NCI-H526 treated with DMSO at 0.1 percent for 48 hours (cell line): ENCODE data around the gene MRPS11.
A peak's percentile ranks its signal among the peaks of the same experiment; 100 is the strongest.
"Not testable (repeated sequence)": the region's sequence is repeated elsewhere in the genome, so short reads cannot be mapped to it uniquely, and the experiment has no call there.

Experiments
- DNase-seq: peaks from one replicate; lab custom pipeline; 2025; lab: John Stamatoyannopoulos, UW

MRPS11 gene

DNA sequence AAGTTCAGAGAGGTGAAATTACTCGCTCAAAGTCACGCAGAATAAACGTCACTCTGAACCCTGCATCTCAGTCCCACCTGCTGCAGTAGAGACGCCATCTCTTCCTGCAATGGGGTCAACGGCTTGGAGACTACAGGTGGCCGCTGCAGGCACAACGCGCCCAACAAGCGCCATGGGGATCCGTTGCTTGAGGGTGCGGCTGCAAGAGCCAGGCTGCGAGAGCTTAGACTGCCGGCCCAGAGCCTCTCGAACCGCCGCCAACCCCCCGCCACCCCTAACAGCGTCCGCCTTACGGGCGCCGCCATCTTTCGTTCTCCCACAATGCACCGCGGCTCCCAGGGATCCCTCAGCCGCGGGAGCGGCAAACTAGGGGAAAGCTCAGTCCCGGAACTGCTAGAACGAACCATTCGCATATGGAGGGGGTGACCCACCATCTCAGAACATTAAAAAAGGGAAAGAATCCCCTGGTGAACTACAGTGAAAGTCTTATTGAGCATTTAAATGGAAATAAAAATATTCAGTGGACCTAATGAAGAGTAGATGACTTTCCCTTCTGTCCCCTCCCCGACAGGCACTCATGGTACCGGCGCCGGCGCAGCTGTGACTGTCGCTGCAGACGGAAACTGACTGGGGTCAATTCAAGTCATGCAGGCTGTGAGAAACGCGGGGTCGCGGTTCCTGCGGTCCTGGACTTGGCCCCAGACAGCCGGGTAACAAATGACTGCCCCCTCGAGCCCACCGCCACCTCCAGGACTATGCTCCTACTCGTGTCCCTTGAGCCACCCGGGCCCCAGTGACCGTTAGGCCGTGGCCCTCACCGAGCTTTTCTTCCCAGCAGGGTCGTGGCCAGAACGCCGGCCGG lies at the start of gene MRPS11, which contains the start of gene MRPL46:
MRPS11 (plus strand) TSS at position 636 of the 862 bp plus-strand sequence; CDS start at position 646, 10 bp downstream.
MRPL46 (minus strand) TSS at position 316 of the 862 bp plus-strand sequence; CDS start at position 305, 11 bp downstream.
- DNase-seq = peak; percentile 94

DNA sequence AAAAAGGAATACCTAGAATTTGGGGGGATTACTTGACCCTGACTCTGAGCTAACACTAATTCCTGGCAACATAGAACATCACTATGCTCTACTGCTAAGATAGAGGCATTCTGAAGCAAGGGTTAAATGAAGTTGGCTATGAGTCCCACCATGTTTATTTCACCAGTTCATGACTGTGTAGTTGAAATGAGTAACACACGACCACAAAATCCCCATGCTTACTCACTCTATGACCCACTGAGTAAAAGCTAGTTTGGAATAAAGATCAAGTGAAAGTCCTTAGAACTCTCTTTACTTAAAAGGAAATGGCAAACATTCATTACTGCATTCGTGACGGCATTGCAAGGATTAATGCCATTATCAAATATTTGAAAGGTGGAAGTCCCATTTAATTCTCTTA lies 47.7 kb upstream of the MRPS11 start:
- no peak for DNase-seq

DNA sequence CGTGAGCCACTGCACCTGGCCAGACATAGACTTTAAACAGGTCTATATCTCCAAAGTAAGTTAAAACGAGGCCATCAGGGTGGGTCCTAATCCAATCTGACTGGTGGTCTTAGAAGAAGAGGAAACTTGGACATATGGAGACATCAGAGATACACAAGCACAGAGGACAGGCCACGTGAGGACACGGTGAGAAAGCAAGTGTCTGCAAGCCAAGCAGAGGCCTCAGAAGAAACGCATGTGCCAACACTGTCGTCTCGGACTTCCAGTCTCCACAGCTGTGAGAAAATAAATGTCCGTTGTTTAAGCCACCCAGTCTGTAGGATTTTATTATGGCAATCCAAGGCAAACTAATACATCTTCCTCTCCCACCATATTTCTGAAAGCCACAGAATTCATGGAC lies 44.2 kb upstream of the MRPS11 start:
- DNase-seq = no peak

DNA sequence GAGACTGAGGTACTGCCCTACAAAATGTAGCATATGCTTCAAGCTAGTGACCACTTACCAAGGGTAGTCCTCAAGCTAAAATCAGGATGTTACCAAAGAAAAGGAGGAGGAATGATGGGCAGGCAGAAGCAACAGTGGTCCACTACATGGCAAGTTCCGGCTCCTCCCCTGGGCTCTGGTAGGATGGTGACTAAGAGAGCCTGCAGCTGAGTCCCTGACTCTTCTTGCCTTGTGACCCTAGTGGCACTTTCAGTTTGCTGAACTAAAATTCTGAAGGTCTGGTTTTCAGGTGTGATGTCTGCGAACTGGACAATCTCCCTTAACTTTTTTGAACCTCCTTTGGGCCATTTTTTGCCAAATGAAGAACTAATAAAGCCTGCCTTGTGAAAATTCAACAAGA lies 41.2 kb upstream of the MRPS11 start:
- no peak for DNase-seq

DNA sequence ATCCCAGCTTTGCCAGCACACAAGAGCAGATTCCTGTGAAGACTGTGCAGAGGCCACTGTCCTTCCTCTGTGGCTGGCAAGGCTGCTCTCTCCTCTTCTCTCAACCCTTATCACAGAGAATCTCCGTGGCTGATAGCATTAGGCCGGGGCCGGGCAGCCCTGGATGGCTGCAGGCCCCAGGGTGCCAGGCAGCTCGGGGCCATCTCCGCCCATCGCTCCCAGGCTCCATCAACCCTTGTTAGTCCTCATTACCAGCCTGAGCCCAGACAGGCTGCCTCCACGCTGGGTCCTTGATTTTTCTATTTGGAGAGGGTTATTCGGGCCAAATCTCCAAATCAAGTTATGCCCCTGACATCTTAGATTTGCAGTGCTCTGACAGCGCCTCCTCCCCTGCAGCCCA lies 39.5 kb upstream of the MRPS11 start:
- no peak for DNase-seq

DNA sequence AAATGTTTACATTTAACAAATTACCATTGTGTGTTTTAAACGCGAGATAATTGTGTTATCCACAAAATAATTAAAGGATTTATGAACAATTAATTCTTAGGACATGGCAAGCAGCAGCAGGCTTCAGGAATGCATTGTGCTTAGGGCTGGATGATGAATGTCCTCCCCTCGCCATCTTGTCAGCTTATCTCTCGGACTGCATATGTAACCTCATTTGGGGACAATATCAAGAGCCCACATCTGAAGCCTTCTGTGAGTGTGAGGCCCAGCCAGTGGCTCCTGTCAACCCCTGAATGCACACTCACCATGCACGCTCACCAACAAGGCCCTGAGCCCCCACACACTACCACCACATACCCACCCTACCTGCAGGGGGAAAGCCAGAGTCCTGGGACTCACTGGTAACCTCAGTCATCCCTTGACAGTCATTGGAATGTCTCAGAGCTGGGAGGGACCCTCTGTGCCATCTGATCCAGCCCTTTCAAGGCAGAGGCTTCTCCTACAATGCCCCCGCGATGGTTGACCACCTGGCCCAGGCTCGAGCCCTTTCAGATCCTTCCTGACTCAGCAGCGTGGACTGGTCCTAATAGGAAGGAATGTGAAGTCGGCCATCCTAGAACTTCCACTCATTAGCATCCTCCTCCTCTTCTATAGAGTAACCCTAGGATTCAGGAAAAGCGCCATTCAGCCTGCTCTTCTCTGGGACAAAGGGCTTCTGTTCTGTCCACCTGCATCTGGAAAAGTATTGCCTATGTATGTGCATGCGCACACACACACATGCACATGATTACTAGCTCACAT lies 38.5 kb upstream of the MRPS11 start:
- no peak for DNase-seq

DNA sequence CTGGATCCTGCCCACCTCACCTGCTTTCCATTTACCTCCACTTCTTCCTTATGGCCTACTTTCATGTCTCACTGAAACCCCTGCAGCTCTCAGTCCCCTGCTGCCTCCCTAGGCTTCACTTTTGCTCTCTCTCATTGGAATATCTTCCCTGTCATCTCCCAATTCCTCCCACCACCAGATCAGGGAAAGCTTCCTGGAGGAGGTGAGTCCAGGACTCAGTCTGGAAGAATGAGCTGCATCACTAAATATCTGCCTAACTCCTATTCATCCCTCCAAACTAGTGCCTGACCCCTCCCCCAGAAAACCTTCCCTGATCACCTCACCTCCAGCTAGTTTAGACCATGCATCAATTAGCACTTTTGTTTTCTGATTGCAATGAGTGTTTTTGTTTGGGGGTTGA lies 37.5 kb upstream of the MRPS11 start:
- DNase-seq = no peak

DNA sequence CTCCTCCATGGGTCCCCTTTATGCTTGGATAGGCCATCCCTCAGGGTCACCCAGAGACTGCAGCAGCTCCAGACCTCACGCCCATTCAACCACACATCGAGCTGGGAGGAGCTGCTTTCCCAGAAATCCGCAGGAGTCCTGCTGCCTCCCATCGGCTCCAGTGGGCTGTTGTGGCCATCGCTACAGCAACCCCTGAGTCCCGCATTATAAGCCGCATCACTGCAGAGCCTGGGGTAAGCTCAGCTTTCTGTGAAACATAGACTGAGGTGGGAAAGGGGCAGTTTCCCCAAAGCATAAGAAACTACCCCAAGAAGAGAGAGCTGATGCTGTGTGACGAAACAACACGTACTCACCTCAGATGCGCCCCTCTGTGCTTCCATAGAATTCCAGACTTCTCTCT lies 36.1 kb upstream of the MRPS11 start:
- DNase-seq = no peak

DNA sequence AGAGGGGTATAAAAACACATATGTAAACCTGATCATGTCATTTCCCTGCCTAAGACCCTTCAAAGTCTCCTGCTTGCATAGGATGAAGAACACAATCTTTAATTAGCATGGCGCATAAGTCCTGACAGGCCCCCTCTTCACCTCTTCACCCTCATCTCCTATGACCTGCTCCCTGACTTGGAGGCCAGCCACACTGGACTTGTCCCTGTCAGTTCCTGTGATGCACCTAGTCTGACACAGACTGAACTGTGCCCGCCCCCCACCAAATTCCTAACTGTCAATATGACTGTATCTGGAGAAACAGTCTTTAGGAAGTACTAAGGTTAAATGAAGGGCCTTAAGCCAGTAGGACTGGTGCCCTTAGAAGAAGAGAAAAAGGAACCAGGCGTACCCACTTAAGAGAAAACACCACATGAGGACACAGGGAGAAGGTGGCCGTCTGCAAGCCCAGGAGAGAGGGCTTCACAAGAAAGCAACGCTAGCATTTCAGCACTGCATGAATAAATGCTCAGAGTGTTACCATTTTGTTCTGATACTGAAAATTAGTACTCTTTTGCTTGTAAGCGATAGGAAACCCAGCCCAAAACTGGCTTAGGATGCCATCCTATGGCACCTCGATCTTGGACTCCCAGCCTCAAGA lies 34.3 kb upstream of the MRPS11 start:
- no peak for DNase-seq

DNA sequence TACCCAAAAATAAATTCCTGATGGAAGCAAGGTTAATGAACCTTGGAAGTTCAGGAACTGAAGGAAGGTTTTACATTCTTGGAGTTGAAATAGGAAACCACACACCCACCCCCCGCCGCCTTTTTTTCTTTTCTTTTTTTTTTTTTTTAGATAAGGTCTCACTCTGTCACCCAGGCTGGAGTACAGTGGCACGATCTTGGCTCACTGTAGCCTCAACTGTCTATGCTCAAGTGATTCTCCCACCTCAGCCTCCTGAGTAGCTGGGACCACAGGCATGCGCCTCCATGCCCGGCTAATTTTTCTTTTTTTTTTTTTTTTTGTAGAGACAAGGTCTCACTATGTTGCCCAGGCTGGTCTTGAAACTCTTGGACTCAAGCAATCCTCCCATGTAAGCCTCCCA lies 33.4 kb upstream of the MRPS11 start:
- not testable (repeated sequence) for DNase-seq

DNA sequence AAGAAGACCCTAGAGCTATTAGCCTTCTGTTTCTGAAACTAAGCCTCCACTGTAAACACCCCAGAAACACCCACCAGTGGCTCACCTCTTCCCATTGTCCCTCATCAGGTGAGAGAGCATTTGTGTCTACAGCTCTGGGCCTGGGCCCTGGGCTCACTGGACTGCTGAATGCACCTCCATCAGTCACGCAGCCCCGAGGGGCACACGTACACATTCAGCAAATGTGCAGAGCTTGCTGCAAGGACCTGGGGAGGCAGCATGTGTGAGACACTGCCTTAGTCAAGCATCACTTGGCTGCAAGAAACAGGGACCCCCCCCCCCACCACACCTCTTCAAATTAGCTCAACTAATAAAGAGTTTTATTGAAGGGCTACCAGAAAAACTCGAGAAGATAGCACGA lies 29.3 kb upstream of the MRPS11 start:
- DNase-seq = no peak

DNA sequence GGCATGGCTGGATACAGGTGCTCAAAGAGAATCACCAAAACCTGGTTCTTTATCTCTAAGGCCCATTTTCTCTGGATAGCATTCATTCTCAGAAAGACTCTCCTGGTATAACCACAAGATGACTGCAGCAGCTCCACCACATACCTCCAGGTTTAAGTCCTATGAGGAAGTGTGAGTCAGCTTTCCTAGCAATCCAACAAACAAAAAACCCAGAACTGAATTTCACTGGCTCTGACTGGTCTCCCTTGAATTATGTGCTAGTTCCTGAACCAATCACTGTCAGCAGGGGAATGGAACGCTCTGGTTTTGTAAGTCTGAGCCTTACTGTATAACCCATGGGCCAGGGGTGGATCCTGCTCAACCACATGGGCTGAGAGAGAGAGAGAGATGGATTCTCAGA lies 27.5 kb upstream of the MRPS11 start:
- DNase-seq = no peak

DNA sequence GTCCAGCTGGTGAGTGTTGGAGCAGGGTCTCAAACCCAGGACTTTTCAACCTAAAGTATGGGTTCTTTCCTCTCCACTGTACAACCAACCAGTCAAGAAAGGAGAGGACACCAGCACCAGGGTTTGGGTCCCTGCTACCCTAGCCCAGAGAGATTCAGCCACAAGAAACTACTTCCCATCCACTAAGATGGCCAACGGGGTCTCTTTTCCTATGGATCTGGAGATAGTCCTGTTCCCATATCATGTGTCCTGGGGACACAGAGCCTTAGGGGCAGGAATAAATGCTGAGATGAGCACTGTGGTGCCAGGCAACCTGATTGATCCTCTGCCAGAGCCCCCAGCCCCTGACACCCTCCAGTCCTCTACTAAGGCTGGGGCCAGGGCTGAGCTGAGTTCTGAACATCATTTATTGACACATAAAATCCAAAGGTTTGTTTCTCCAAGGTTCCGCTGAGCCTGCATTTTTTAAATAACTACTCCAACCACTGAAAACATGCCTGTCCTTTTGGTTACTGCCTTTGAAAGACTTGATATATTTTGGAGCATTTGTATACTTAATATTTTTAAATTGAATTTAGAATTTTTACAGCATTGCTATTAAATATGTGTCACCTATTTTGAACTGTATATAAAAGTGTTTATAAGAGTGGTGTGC lies 26.3 kb upstream of the MRPS11 start:
- DNase-seq = no peak

DNA sequence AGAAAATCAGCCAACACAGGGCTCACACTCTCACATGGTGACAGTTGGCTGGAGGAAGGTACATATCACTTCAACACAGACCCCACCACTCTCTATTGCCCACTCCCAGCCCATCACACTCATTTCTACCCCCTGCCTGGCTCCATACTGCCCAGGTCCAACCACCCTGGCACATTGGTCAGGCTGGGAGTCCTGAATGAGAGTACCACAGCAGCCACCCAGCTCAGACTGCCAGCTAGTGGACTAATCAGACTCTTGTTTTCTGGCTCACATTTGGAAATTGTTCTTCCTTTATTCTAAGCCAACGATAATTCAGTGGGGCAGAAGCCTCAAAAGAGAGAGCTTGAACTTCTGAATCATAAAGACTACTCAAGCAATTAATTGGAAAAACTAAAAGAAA lies 20.3 kb upstream of the MRPS11 start:
- no peak for DNase-seq

DNA sequence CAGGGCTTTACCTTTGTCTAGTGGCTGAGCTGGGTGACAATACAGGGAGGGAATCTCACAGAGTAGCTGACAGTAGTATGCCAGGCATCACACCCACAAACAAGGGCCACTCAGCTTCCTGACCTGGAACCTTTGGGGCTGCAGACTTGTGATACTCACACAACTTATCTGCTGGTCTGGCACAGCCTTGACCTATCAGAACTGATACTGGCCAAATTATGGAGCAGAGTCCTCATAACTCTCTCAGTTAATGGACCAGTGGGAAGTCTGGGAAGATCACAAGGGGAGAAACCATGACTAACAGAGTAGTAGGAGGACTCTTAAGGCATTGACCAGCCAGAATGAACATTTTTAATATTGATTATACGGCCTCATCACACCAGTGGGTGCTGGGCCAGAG lies 19.8 kb upstream of the MRPS11 start:
- no peak for DNase-seq

DNA sequence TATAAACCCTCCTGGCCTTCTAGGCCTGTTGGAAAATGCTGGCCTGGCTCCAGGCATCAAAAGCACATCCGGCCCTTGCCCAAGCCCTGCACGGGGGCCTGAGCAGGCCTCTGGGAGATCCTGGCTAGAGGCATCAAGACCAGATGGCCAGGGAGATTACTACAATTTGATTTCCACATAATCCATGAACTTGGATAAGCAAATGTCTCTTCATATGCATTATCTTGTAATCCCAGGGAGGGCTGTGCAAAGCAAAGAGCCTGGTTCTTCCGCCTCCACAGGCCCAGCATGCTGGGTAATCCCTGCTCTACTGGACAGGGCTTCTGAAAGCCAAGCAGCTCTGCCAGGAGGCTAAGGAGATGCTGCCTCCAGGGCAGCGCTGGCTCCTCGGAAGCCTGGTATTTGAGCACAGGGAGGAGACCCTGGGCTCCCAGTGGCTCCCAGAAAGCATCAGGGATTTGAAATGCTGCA lies 18.5 kb upstream of the MRPS11 start:
- no peak for DNase-seq

DNA sequence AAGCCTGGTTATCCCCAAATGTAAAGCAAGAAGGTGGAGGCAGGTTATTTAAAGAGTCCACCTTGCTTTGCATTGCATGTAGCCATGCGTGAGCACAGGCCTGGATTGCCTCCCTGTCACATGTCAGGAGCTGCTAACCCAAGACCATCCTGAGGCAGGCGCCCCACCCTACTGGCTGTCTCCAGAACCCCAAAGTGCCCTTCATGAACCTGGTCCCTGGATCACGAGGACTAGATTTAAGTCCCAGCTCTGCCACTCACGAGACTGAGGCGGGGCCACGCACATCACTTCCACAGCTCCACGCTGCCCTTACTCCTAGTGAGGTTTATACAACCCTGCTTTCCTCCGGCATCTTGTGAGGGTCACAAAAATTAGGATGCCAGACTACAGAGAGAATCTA lies 17.9 kb upstream of the MRPS11 start:
- no peak for DNase-seq

DNA sequence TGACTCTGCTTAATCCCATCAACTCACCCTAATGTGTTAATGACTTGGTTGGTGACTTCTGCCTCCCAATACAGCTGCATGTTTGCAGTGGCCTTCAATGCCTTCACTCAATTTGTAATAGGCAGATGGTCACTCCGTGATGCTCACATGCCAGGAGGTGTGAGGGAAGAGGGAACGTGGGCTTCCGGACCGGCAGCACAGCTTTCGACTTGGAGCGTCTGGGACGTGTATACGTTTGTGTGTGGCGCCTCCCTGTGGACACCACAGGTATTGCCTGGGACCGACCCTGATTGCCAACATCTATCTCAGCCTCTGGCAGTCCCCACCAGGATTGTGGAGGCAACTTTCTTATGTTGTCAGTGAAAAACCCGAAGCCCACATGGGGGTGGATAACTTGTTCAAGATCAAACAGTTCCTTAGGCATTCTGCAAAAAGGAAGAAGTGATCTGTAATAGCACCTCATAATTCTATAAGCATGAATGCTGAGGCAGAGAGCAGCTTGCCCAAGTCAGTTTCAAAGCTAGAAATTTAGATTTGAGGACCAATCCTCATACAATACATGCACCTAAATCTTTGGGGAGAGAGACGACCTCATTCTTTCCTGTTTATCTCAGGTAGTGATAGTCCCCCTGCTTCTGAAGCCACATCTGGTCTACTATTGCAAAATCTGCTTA lies 17.2 kb upstream of the MRPS11 start:
- DNase-seq = peak; percentile 10

DNA sequence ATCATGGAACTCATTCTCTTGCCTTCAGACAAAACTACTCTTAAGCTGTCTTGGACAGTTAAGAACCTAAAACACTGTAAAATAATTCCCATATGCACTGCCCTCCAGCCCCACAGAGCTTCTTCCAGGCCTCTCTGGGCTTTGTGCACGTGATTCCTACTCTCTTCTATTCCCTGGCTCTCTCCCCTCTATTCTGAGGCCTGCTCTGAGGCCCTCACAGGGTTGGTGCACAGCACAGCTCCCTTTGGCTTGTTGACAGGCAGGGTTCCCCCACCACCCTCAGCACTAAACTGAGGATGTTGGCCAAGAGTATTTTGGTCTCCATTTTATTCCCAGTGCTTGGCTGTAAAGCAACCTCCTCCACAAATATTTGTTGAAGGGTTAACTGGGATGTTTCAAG lies 13.9 kb upstream of the MRPS11 start:
- DNase-seq = no peak

DNA sequence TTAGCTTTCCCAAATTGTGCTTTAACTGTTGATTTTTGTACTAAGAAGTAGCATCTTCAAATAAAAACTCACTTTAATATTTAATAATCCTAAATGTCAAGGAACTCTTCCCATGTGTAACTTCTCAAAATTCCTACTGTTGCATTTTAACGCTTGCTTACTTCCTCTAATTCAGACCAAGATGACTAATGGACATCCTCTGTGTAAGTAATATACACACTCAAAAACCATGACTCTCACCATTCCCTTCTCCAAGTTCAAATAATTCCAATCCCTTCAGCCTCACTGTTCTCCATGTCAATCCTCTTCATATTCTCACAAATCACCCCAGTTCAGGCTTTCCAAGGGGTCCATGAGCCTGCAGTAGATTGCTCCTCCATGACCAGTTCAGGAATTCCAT lies 13.3 kb upstream of the MRPS11 start:
- no peak for DNase-seq
